Right forelimb (tissue), 1 donor: Measurements from ENCODE around the gene GALP.
A peak's percentile ranks its signal among the peaks of the same experiment; 100 is the strongest.
"Not testable (repeated sequence)": the region's sequence is repeated elsewhere in the genome, so short reads cannot be mapped to it uniquely, and the experiment has no call there.

Source experiments
- DNase-seq: peaks from one replicate; pipeline ENCODE4 v3.0.0-alpha.2; 2018

The GALP gene

DNA sequence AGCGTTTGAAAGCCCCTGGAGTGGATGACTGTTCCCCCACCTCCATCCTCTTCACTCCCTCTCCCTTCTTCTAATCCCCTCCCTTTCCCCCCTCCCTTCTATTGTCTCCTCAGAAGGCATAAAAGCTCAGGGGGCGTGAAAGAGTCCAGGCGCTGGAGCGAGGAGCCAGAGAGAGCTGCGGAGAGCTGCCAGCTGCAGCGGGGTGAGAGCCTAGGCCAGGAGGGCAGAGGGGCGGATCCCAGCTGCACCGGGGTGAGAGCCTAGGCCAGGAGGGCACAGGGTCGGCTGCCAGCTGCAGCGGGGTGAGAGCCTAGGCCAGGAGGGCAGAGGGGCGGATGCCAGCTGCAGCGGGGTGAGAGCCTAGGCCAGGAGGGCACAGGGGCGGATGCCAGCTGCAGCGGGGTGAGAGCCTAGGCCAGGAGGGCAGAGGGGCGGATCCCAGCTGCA, at the start of gene GALP:
Gene GALP (plus strand): TSS at position 148 of the 447 bp plus-strand sequence. CDS start 1,101 bp downstream, outside the sequence.
- DNase-seq: not testable (repeated sequence)

DNA sequence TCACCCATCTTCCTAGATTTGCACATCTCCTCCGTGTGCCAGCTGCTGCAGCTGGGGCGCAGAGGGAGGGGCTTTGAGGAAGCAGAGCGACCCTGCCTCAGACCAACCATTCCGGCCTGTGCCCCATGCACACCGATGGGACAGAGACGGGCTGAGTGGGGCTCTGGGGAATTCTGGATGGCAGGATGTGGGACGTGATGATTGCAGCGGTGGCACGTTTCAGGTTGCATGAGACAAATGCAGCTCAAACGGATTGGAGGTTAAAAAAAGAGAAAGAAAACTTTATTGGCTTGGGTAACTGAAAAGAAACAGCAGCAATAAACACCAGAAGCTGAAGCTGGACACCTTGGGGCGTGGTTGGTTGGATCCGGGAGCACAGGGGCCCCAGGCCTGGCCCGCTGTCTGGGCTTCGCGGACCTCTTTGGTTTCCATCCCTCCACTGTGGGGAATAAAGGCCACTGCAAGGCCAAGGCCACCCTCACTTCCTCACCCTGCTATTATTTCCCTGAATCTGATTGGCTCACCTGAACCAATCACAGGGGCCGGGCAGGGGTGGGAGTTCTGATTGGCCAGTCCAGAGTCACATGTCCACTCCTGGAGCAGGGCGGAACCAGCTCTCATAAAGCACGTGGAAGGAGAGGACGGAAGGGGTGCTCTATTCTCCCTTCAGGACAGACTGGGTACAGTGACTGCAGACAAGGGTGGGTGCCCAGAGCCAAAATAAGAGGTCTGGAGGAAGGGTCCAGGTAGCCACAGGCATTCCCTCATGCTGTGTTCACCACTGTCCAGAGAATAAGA, 48.6 kb upstream of the GALP start:
- DNase-seq: no peak

DNA sequence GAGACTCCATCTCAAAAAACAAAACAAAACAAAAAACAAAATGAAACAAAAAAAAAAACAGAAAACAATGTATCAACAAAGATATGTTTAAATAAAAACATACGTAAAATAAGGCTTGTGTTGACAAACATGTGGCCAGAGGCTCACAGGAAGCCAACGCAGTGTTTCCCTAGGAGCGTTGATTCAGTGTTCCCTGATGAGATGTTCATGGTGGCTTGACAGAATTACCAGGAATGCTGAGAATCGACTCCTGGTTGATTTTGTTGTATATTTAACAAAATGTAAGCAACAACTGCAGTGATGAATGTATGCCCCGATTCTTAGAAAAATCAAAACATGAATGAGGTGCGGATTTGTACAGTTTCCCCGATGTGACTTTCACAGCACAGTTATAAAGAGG, 45.8 kb upstream of the GALP start:
- no peak for DNase-seq

DNA sequence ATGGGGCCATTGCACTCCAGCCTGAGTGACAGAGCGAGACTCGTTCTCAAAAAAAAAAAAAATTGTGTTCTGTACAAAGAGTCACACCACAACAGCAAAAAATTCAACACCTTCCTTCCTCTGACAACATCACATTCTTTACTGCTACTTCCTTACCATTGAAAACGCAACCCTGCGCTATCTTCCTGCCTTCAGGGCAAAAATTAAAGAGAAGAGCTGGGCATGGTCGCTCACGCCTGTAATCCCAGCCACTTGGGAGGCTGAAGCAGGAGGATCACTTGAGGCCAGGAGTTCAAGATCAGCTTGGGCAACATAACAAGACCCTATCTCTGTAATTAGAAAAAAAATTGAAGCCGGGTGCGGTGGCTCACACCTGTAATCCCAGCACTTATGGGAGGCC, 44.2 kb upstream of the GALP start:
- DNase-seq: no peak

DNA sequence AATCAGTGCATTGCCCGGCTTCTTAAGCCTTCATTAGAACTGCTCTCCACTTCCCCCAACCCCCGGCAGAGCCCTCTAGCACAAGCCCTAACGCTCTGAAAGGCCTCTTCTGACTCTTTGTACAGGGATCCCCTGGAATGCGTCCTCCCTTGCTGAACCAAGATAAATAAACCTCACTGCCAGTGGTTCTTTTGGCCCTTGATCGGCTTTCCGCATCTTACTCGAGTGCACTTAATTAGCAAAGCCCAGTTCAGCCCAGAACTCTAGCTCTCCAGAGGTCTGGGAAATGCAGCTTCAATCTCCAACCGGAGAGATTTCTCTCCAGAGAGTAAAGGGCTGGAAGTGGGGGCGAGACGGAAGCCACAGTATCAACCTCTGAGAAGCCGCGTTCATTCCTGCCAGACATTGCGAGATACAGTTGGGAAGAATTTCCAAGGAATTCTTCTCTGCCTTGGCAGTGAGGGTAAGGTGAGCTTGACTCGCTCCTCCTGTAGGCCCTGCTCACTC, 43.4 kb upstream of the GALP start:
- DNase-seq: no peak

DNA sequence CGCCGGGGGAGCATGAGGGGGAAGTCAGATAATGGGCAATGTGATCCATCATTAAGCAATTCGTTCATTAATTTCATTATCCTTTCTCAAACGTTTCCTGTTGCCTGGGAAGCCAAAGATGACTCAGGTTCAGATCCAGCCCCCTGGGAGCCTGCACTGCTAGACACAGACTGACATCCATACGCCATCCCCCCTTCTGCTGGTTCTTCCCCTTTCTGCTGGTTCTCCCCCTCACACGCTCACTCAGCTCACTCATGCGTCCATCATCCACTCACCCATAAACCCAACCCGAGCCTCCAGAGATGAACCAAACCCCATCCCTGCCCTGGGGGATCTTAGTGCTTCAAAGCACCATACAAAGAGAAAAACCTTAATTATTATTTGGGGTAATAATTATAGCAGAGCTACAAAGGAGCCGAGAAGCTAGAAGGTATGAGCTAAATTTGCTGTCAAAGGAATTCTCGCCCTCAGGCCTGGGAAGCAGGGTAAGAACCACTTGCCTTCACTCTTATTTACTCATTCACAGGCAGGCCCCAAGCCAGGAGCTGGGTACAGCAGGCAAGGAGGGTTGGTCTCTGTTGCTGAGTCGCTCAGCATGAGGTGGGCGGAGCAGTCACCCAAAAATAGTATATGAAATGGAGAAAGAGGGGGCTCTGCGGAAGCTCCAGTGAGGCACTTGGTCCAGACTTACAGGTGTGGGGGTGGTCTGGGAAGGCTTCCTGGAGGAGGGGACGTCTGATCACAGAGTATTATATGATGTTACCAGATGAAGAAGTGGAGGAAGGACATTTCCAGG, 41.8 kb upstream of the GALP start:
- DNase-seq: no peak

DNA sequence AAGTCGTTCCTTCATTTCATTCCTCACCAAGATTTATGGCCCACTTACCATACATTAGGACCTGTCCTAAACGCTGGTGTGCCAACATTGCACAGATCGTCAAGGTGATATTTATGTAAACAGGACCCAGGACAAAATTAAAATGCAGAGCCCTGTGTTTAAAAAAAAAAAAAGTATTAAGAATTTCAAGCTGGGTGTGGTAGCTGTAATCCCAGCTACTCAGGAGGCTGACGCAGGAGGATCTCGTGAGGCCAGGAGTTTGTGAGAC, 41.2 kb upstream of the GALP start:
- no peak for DNase-seq

DNA sequence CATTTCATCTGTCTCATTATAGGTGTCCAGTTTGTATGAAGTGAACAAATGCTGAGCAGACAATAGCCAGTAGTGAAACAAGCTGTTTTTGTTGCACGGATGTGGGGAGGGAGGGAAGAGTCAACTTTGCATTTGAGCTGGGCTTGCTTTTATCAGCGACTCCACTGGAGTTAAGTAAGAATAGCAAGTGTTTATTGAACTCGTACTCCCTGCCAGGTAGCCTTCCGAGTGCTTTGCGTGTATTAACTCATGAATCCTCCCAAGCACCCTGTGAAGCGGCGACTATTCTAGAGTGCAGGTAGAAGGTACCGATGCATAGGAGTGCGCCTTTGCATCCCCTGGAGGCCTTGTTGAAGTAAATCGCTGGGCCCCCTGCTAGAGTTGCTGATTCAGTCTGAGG, 39.4 kb upstream of the GALP start:
- no peak for DNase-seq

DNA sequence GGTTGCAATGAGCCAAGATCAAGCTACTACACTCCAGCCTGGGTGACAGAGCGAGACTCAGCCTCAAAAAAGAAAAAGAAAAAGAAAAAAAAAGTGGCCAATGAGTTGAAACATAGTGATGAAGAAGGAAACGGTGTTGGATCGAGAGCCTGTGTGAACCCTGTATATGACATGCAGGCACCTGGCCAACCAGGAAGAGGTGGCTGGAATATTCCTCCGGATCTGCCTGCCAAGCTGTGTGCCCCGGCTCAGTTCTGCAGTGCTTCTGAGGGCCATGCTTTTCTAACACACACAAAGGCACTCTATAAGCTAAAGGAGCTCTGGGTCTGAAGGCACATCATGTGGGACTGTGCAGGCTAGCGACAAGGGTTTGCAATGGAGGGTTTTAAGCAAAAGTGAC, 38.4 kb upstream of the GALP start:
- no peak for DNase-seq

DNA sequence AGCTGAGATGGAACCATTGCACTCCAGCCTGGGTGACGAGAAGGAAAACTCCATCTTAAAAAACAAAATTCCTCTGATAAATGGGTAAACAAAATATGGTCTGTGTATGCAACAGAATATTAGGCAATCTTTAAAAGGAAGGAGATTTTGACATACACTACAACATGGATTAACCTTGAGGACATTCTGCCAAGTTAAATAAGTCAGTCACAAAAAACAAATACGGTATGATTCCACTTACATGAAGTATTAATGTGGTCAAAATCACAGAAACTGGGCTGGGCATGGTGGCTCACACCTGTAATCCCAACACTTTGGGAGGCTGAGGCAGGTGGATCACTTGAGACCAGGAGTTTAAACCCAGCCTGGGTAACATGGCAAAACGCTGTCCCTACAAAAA, 37.7 kb upstream of the GALP start:
- DNase-seq: no peak

DNA sequence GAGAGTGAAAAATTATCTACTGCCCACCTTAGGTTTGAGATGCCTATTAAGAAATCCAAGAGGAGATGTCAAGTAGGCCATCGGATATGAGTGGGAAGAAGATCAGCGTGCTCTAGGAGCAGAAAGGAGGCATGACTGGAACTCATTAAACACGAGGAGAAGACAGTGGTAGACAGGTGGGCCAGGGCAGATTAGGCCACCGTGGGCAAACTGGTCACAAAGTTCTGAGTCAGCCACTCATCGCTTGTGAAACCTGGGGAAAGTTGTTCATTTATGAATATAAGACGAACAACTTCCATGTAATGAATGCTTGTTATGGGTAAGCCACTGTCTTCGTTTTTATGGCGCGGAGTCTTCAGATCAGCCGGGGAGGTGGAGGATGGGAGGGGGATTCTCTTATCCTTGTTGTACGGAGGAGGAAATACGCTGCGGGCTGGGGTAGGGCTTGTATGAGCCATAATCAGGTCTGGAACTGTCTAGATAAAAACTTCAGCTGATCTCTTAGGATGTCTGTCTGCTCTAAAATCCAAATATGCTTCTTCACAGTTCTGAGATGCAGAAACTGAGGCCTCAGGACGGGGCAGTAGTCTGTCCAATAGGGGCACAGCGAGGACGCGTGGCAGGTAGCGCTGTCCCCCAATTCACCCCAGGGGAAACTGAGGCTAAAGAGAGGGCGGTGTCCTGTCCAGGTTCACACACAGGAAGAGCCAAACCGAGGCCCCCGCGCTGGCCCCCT, 35.8 kb upstream of the GALP start:
- DNase-seq: no peak

DNA sequence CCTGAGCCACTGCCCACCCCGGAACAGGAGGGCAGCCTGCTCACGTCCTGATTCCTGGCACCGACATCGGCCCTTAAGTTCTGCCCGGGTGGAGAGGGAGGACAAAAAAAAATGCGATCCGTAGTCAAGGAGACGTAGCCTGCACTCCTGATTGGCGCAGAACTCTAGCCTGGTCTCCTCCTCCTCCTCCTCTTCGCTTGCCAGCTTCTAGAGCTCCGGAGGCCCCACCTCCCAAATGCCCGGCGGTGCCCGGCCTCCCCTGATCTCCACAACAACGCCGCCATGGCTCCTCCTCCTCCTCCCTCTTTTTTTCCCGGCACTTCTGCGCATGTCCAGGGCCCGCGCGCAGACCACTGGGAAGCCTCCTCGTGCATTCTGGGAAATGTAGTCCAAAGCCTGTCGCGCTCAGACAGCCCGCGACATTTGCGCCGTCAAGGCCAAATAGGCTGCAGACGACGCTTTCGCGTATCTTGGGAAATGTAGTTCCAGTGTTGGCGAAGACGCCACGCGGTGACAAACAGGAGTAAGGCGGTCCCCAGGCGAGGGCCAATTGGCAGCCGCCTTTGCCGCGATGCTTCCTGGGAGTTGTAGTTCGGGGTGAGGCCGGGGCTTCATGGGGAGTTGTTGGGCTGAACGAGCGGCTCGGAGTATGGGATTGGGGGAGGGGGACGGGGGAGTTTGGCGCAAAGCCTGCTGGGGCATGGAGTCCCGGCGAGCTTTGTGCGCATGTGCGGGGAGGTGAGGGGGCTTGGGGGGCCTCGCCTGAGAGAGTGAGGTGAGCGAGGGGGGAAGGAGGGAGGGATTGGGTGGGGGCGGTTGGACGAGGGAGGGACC, 35.0 kb upstream of the GALP start, which contains the start of gene ZNF444:
Gene ZNF444 (plus strand): TSS at position 705 of the 834 bp plus-strand sequence. CDS start 5,625 bp downstream, outside the sequence.
- DNase-seq: peak; percentile 100

DNA sequence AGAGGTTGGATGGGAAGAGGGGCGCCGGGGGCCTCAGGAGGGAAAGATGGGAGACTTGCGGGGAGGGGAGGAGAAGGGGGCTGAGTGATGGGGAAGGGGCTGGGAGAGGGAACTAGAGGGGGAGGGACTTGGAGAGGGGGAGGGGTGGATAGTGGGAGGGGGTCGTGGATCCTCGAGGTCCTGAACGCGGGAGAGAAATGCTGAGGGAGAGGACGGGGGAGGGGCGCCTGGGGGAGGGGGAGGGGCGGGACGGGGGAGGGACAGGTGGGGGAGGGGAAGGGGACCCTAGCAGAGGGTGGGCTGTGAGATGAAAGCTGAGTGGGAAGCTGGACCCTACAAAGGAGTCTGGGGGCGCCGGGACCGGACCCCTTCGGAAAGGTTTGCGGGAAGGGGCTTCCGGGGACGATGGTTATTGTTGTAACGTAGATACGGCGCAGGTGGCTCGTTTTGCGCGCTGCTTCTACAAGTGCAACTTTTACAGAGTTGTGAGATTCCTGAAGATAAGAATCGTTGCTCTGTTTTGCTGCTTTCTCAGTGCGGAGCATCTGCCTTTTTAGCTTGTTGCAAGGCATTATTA, 34.3 kb upstream of the GALP start:
- DNase-seq: no peak

DNA sequence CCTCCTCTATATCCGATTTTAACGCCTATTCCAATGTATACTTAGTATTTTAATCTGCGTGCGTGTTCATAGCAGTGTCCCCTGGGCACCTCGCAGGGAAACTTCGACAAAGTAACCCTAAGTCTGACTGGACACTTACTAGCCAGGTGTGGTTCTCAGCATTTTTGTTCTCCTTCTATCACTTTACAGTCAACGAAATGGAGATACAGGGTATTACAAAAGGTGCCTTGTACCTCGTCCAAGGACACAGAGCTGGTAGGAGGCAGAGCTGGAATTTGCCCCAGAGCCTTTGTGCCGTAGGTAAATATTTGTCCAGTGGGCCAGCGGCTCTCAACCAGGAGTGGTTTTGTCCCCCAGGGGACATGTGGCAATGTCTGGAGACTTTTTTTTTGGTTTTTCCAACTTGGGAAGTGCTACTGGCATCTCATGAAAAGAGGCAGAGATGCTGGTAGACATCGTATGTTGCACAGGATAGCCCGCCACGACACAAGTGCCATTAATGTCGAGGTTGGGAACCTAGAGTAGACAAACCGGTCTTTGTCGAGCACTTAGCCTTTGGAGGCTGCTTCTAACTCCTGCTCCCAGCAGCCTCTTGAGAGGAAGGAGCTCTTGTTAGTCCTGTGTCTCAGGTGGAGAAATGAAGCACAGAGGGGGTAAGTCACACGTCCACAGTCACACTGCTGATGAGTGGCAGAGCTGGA, 33.6 kb upstream of the GALP start:
- DNase-seq: no peak

DNA sequence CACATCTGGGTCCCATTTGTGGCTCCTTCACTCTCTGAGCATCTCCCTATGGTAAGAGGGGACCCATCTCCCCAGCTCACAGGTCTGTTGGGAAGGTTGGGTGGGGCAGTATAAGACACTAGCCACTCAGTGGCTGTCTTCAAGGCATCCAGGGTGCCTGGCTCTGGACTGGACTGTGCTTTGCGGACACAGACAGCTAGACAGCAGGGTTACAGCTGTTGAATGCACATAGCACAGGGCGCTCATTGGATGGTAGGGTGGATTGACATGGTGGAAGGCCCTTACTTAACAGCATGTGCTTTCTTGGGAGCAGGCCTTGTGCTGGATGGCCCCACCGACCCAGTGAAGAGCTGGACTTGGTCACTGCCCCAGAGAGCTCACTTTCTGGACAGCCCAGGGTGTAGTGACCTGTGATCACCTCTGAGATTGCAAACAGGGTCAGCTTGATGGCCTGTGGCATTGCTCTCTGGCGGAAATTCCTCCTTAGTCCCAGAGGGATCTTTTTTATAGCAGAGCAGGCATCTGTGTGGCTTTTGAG, 32.8 kb upstream of the GALP start:
- DNase-seq: no peak

DNA sequence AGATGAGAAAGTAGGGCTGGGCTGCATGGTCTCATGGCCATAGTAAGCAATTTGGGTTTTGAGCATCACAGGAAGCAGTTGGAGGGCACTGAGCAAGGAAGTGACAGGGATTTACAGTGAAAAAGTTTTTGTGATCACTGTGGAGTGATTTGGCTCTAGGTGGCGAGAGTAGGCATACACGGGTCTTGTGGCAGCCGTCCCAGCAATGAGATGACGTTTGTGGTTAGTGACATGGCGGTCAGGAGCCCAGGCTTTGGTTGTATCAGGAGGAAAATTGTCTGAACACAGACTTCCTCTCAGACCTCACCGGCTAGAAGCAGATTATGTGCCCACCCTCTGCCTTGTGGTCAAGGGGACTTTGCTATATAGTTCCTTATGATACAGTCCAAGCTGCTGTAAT, 31.4 kb upstream of the GALP start:
- DNase-seq: no peak

DNA sequence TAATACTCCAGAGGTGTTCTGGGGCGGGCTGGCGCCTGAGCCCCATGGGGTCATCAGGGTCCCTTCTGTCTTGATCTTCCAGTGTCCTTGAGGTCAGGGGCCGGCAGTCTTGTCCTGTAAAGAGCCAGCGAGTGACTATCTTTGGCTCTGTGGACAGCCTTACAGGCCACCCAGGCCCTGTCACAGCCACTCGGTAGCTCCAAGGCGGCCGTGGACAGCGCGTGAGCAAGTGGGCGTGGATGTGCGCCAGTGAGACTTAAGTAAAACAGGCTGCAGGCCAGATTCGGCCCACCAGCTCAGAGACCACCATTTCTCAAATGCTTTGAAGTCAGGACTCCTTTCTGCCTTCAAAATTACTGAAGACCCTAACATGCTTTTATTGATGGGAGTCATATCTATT, 31.0 kb upstream of the GALP start:
- no peak for DNase-seq

DNA sequence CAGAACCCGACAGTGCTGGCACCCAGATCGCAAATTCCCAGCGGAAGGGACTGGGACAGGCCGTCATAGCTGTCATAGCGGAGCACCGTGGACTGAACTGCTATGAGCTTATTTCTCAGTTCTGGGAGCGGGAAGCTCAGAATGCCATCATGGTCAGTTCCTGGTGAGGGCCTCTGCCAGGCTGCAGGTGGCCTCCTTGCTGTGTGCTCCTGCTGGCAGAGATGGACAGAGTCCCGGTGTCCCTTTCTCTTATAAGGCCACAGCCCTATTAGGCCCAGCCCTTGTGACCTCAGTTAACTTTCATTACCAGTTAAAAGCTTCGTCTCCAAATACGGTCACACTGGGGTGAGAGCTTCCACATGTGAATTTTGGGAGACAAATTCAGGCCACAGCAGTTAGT, 30.1 kb upstream of the GALP start:
- no peak for DNase-seq

DNA sequence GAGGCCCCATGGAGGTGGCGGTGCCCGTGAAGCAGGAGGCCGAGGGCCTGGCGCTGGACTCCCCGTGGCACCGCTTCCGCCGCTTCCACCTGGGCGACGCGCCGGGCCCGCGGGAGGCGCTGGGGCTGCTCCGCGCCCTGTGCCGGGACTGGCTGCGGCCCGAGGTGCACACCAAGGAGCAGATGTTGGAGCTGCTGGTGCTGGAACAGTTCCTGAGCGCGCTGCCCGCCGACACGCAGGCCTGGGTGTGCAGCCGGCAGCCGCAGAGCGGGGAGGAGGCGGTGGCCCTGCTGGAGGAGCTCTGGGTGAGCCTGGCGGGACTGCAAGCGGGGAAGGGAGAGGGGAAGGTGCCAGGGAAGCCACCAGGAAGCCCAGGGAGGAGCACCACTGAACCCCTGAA, 28.9 kb upstream of the GALP start:
- no peak for DNase-seq

DNA sequence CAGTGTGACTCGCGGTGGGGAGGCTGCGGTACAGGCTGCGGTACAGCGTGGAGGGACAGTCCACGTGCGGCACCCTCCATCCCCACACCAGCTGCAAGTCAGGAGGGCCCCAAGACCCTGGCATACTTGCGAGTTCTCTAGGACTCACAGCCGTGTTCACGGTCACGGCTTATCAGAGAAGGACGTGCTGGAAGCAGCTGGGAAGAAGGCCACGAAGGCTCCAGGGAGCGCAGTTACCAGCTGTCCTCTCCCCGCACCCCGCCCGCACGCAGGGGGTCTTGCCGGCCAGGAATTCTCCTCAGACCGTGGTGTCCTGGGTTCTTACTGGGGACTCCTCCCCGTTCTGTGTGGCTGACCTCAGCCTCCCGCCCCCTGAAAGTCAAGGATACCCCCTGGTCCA, 28.5 kb upstream of the GALP start:
- no peak for DNase-seq

DNA sequence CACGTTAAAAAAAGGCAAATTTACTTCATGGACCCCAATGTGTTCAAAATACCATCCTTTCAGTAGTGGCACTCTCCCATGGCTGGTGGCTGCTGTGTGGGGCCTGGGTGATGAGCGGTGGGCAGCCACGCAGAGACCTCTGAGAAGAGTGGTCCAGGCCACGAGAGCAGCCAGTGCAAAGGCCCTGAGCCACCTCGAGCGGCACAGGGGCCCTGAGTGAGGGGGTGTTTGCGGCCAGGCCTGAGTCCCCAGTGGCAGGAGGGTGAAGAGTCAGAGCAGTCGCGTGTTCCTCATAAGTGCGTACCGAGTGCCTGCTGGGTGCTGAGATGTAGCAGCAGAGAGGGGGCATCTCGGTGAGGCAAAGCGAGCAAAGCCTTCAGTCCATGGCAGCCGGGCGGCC, 27.7 kb upstream of the GALP start:
- DNase-seq: no peak
